PC-3 (cell line): ENCODE data around the gene KTN1. TPM values are rescaled to one million over a fixed set of nuclear protein-coding genes. Genes with fewer than 3 reads are reported as not detected.
A peak's percentile ranks its signal among the peaks of the same experiment; 100 is the strongest.

Source experiments
- ATAC-seq: fragments of 200-7000 bp; cut with Tn5 transposase; 2 replicates; pipeline ENCODE4 v1.9.1; 2020; ENCODE audit warnings: mild to moderate bottlenecking, moderate library complexity
- BruUV-seq: library from RNA; stranded (reverse); fragments of 400-500 nt; replicated peaks from 2 replicates; lab custom pipeline; 2021; lab: Mats Ljungman, UMichigan
- CTCF ChIA-PET: fragments of 300-600 bp; sonication (Branson Sonifier 250); formaldehyde crosslinking; loops from one replicate; lab custom pipeline; 2022; ENCODE audit warnings: antibody characterized with exemption; lab: Charles Lee
- POLR2A ChIA-PET: fragments of 300-600 bp; sonication (Branson Sonifier 250); formaldehyde crosslinking; loops from one replicate; lab custom pipeline; 2022; ENCODE audit warnings: antibody characterized with exemption; ENCODE audit not compliant: unreplicated experiment; lab: Charles Lee
- DNase-seq: peaks from one replicate; pipeline ENCODE4 v3.0.0-alpha.2; 2015
- H2AFZ ChIP-seq: fragments of 300-600 bp; sonication (generic); 2 replicates; pipeline ENCODE4 v1.6.0; 2016; ENCODE audit warnings: antibody characterized with exemption, low read length
- H3F3A ChIP-seq: fragments of 300-600 bp; sonication (generic); one replicate; pipeline ENCODE4 v1.6.0; 2017; ENCODE audit warnings: antibody characterized with exemption, low read length, control low read depth, mild to moderate bottlenecking; ENCODE audit not compliant: unreplicated experiment
- H3K27ac ChIP-seq: fragments of 300-600 bp; sonication (generic); 2 replicates; pipeline ENCODE4 v1.5.1; 2016; ENCODE audit warnings: mild to moderate bottlenecking, low read length
- H3K27me3 ChIP-seq: fragments of 300-600 bp; sonication (generic); 2 replicates; pipeline ENCODE4 v1.6.1; 2016; ENCODE audit warnings: low read length, mixed read lengths
- H3K36me3 ChIP-seq: fragments of 300-600 bp; sonication (generic); 2 replicates; pipeline ENCODE4 v1.6.1; 2016; ENCODE audit warnings: low read depth, mixed run types, low read length, mixed read lengths
- H3K4me1 ChIP-seq: fragments of 300-600 bp; sonication (generic); 2 replicates; pipeline ENCODE4 v1.5.1; 2016; ENCODE audit warnings: low read length; ENCODE audit not compliant: insufficient read depth
- H3K4me2 ChIP-seq: fragments of 300-600 bp; sonication (generic); 2 replicates; pipeline ENCODE4 v1.6.0; 2016; ENCODE audit warnings: low read length
- H3K4me3 ChIP-seq: fragments of 300-600 bp; sonication (generic); 2 replicates; pipeline ENCODE4 v1.5.1; 2016; ENCODE audit warnings: mild to moderate bottlenecking, low read length, mixed read lengths
- H3K79me2 ChIP-seq: fragments of 300-600 bp; sonication (generic); 2 replicates; pipeline ENCODE4 v1.6.1; 2017; ENCODE audit warnings: low read length, mixed read lengths
- H3K9ac ChIP-seq: fragments of 300-600 bp; sonication (generic); 2 replicates; pipeline ENCODE4 v1.6.0; 2016; ENCODE audit warnings: mild to moderate bottlenecking, low read length
- H3K9me2 ChIP-seq: fragments of 300-600 bp; sonication (generic); replicated peaks from 2 replicates; pipeline ENCODE4 v1.6.1; 2016; ENCODE audit warnings: mixed run types, low read length, mixed read lengths
- H3K9me3 ChIP-seq: fragments of 300-600 bp; sonication (generic); 2 replicates; pipeline ENCODE4 v1.6.1; 2016; ENCODE audit warnings: low read length, mixed read lengths
- H4K20me1 ChIP-seq: fragments of 300-600 bp; sonication (generic); 2 replicates; pipeline ENCODE4 v1.6.1; 2016; ENCODE audit warnings: low read length, mixed read lengths
- EZH2 ChIP-seq: fragments of 300-600 bp; sonication (generic); IDR thresholded peaks from one replicate; pipeline ENCODE4 v1.6.1; 2017; ENCODE audit warnings: antibody characterized with exemption, mild to moderate bottlenecking, low read length; ENCODE audit not compliant: unreplicated experiment
- EZH2phosphoT487 ChIP-seq: fragments of 300-600 bp; sonication (generic); IDR thresholded peaks from 2 replicates; pipeline ENCODE4 v1.6.1; 2018; ENCODE audit warnings: mild to moderate bottlenecking, antibody characterized with exemption, low read length, borderline replicate concordance
- intact Hi-C: fragments of 100-400 bp; cut with micrococcal nuclease; formaldehyde crosslinking; loops from 2 replicates; pipeline ENCODE4 v1.9.0; 2023
- total RNA-seq: library from RNA; depleted of rRNA; stranded (reverse); fragments of >200 nt; gene quantifications from 2 replicates; pipeline ENCODE4 v1.2.3, GENCODE V29; 2014
- TF ChIP-seq, protein P1 (sequence below): fragments of 300-600 bp; sonication (generic); conservative IDR thresholded peaks from 2 replicates; pipeline ENCODE4 v1.5.1; 2017; ENCODE audit warnings: antibody characterized with exemption, low read depth, mild to moderate bottlenecking, low read length

KTN1 gene
- total RNA-seq, 1 experiment from 2014 or later = 251 TPM

DNA sequence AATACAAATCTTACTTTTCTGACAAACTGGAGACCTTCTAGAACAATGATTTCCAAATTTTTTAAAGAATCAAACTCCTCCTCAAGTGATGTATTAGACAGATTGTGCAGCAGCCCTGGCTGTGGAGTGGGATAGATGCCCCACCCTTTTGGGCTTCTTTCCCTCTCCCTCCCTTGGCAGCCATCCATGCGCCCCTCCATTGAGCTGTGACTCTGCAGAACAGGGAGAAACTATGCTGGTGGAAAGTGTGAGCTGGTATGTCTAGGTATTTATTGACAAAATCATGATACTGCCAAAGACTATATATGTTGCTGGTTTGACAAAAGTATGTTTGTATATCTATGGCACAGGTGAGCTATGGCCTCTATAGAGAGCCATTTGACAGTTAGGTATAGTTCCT is 138.5 kb downstream of the KTN1 start:
- no peaks in the 10 kb centered on the region for H3K27me3 ChIP-seq
- no peak for TF ChIP-seq EZH2phosphoT487
- TF ChIP-seq, protein P1, sequence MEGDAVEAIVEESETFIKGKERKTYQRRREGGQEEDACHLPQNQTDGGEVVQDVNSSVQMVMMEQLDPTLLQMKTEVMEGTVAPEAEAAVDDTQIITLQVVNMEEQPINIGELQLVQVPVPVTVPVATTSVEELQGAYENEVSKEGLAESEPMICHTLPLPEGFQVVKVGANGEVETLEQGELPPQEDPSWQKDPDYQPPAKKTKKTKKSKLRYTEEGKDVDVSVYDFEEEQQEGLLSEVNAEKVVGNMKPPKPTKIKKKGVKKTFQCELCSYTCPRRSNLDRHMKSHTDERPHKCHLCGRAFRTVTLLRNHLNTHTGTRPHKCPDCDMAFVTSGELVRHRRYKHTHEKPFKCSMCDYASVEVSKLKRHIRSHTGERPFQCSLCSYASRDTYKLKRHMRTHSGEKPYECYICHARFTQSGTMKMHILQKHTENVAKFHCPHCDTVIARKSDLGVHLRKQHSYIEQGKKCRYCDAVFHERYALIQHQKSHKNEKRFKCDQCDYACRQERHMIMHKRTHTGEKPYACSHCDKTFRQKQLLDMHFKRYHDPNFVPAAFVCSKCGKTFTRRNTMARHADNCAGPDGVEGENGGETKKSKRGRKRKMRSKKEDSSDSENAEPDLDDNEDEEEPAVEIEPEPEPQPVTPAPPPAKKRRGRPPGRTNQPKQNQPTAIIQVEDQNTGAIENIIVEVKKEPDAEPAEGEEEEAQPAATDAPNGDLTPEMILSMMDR = no peak
- no peak for TF ChIP-seq EZH2
- H3K4me2 ChIP-seq = no peak overlapping the region
- peaks cover 13% of the 10 kb centered on the region for H3K4me1 ChIP-seq
- H3K27ac ChIP-seq = no peak overlapping the region
- POLR2A ChIA-PET = no interaction called here
- no peaks in the 10 kb centered on the region for H3F3A ChIP-seq
- no peaks in the 10 kb centered on the region for H3K36me3 ChIP-seq
- no peaks in the 10 kb centered on the region for H3K79me2 ChIP-seq
- no TSS peak for BruUV-seq
- no peak overlapping the region for H3K4me3 ChIP-seq
- DNase-seq (no peak), ATAC-seq (no peak)
- H3K9me3 ChIP-seq = no peaks in the 10 kb centered on the region
- H2AFZ ChIP-seq = no peak overlapping the region
- no peak overlapping the region for H3K9ac ChIP-seq
- no peaks in the 10 kb centered on the region for H3K9me2 ChIP-seq
- intact Hi-C loops = no loop called here
- CTCF ChIA-PET = interaction anchor here (1.0 kb wide), 1 partner anchor 756 kb away, joined by 5 read pairs; no protein-coding TSS in a partner anchor
- no peaks in the 10 kb centered on the region for H4K20me1 ChIP-seq

DNA sequence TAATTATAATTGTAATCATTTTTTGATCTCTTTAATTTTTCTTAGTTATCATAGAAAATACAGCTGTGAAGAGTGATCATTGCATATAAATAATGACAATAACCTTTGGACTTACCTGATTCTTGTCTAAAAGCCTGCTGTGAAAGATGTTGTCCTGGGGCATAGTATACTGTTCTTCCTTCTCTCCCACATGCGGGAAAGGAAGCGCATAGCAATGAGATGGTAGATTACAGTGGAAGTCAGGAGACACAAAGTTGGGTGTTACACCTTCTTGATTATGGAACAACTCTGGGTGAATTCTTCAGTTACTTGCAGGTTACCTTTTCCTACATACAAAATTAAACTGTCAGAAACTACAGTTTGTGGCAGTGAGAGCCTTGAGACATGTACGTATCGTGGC is 140.8 kb downstream of the KTN1 start:
- TF ChIP-seq EZH2phosphoT487 (no peak), EZH2 (no peak)
- TF ChIP-seq, protein P1 = no peak
- Histone ChIP-seq H4K20me1 (no peaks in the 10 kb centered on the region), H3K79me2 (no peaks in the 10 kb centered on the region), H3K9ac (no peak overlapping the region), H2AFZ (no peak overlapping the region), H3K4me1 (peaks cover 13% of the 10 kb centered on the region), H3K9me3 (no peaks in the 10 kb centered on the region), H3K9me2 (no peaks in the 10 kb centered on the region), H3K27me3 (no peaks in the 10 kb centered on the region), H3K4me2 (no peak overlapping the region), H3K4me3 (no peak overlapping the region), H3K27ac (no peak overlapping the region), H3K36me3 (no peaks in the 10 kb centered on the region), H3F3A (no peaks in the 10 kb centered on the region)
- ChIA-PET CTCF (interaction anchor here (1.5 kb wide), 1 partner anchor 11 kb away, joined by 3 read pairs; no protein-coding TSS in a partner anchor), POLR2A (interaction anchor here (0.7 kb wide), 1 partner anchor 74 kb away, joined by 3 read pairs; no protein-coding TSS in a partner anchor)
- no peak for DNase-seq
- intact Hi-C loops = no loop called here
- BruUV-seq = no TSS peak
- ATAC-seq = no peak

DNA sequence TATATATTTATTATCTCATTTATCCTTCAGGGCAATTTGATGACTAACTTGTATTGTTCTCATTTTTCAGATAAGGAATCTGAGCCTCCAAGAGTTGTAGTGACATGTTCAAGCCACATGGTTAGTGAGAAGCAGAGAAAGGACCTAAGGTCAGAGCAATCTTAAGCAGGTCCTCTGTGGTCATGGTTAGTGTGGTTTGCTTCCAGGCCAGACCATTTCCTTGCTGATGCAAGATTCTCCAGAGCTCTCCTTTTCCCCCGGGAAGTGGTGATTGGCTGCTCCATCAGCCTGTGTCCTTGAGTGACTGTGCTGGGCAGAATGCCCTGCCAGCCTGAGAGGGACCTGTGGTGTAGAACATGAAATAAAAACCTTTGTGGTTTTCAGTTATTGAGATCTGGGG is 141.3 kb downstream of the KTN1 start:
- peaks cover 13% of the 10 kb centered on the region for H3K4me1 ChIP-seq
- H3K27ac ChIP-seq = no peak overlapping the region
- no peaks in the 10 kb centered on the region for H3K27me3 ChIP-seq

More for the DNA sequence above, 141.3 kb downstream of the KTN1 start:
- DNase-seq (peak; percentile 93), ATAC-seq (peak; percentile 86)
- BruUV-seq = no TSS peak
- H3F3A ChIP-seq = no peaks in the 10 kb centered on the region
- no peak overlapping the region for H2AFZ ChIP-seq
- H3K9me2 ChIP-seq = no peaks in the 10 kb centered on the region
- no peak overlapping the region for H3K9ac ChIP-seq
- ChIA-PET CTCF (interaction anchor here (1.5 kb wide), 1 partner anchor 10 kb away, joined by 3 read pairs; no protein-coding TSS in a partner anchor), POLR2A (interaction anchor here (0.7 kb wide), 1 partner anchor 74 kb away, joined by 3 read pairs; no protein-coding TSS in a partner anchor)
- TF ChIP-seq, protein P1 = peak; percentile 38; the same call in 1 of the 2 replicates
- TF ChIP-seq EZH2phosphoT487 = no peak
- H3K4me2 ChIP-seq = no peak overlapping the region
- intact Hi-C loops = no loop called here
- H3K36me3 ChIP-seq = no peaks in the 10 kb centered on the region
- no peaks in the 10 kb centered on the region for H4K20me1 ChIP-seq
- no peaks in the 10 kb centered on the region for H3K9me3 ChIP-seq
- no peaks in the 10 kb centered on the region for H3K79me2 ChIP-seq
- H3K4me3 ChIP-seq = no peak overlapping the region
